ENCODE results near the gene SLC11A2.

DNA sequence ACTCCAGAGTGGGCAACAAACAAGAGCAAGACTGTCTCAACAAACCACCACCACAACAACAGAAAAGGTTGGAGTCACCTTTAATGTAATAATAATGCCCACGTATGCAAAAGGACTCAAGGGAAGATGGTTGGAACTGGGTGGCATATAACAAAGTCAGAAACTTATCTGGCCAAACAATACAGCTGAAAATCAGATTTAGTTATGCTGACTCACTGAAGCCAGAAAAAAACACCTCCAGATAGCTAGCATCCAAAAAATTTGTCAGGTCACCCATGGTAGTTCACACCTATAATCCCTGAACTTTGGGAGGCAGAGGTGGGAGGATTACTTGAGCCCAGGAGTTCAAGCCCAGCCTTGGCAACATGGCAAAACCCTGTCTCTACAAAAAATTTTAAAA is 24.4 kb downstream of the SLC11A2 start:
- TF ChIP-seq, protein P1, sequence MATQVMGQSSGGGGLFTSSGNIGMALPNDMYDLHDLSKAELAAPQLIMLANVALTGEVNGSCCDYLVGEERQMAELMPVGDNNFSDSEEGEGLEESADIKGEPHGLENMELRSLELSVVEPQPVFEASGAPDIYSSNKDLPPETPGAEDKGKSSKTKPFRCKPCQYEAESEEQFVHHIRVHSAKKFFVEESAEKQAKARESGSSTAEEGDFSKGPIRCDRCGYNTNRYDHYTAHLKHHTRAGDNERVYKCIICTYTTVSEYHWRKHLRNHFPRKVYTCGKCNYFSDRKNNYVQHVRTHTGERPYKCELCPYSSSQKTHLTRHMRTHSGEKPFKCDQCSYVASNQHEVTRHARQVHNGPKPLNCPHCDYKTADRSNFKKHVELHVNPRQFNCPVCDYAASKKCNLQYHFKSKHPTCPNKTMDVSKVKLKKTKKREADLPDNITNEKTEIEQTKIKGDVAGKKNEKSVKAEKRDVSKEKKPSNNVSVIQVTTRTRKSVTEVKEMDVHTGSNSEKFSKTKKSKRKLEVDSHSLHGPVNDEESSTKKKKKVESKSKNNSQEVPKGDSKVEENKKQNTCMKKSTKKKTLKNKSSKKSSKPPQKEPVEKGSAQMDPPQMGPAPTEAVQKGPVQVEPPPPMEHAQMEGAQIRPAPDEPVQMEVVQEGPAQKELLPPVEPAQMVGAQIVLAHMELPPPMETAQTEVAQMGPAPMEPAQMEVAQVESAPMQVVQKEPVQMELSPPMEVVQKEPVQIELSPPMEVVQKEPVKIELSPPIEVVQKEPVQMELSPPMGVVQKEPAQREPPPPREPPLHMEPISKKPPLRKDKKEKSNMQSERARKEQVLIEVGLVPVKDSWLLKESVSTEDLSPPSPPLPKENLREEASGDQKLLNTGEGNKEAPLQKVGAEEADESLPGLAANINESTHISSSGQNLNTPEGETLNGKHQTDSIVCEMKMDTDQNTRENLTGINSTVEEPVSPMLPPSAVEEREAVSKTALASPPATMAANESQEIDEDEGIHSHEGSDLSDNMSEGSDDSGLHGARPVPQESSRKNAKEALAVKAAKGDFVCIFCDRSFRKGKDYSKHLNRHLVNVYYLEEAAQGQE (IDR thresholded peaks at IDR 0.05; ENCODE audit: unreplicated experiment), result no peak
- TF ChIP-seq EZH2phosphoT487 (IDR thresholded peaks at IDR 0.05; ENCODE audit: unreplicated experiment) (no peak), ZNF331 (CRISPR knock-in tag; IDR thresholded peaks at IDR 0.05; ENCODE audit: low read depth) (no peak)
- TF ChIP-seq, protein P2, sequence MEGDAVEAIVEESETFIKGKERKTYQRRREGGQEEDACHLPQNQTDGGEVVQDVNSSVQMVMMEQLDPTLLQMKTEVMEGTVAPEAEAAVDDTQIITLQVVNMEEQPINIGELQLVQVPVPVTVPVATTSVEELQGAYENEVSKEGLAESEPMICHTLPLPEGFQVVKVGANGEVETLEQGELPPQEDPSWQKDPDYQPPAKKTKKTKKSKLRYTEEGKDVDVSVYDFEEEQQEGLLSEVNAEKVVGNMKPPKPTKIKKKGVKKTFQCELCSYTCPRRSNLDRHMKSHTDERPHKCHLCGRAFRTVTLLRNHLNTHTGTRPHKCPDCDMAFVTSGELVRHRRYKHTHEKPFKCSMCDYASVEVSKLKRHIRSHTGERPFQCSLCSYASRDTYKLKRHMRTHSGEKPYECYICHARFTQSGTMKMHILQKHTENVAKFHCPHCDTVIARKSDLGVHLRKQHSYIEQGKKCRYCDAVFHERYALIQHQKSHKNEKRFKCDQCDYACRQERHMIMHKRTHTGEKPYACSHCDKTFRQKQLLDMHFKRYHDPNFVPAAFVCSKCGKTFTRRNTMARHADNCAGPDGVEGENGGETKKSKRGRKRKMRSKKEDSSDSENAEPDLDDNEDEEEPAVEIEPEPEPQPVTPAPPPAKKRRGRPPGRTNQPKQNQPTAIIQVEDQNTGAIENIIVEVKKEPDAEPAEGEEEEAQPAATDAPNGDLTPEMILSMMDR (conservative IDR thresholded peaks at IDR 0.05; ENCODE audit: low read depth in 2 of 2), result no peak

Data from GM23338 (cell line).